Neutrophil (primary cell): ENCODE results near the gene ZSWIM3.

Experiments used
- H3K27ac ChIP-seq: fragments of 200-600 bp; sonication (generic); 2 replicates; pipeline ENCODE4 v1.5.1; 2016; ENCODE audit warnings: mild to moderate bottlenecking, moderate library complexity
- H3K27me3 ChIP-seq: fragments of 200-600 bp; sonication (generic); 2 replicates; pipeline ENCODE4 v1.6.0; 2016; ENCODE audit warnings: mild to moderate bottlenecking
- H3K36me3 ChIP-seq: fragments of 200-600 bp; sonication (generic); 2 replicates; pipeline ENCODE4 v1.5.1; 2017
- H3K4me1 ChIP-seq, 2 experiments: fragments of 200-600 bp in 1 of 2; sonication (generic) in 1 of 2; 1 replicate in 1 of 2; 2 replicates in 1 of 2; pipeline versions ENCODE4 v1.5.1 to v1.6.1; 2013 to 2016; ENCODE audit warnings: low read depth in 1 of 2, low read length in 1 of 2, mild to moderate bottlenecking in 1 of 2, moderate library complexity in 1 of 2; ENCODE audit not compliant: control insufficient read depth in 1 of 2, insufficient read depth in 1 of 2
- H3K4me3 ChIP-seq, 2 experiments: fragments of 200-600 bp in 1 of 2; sonication (generic) in 1 of 2; 1 replicate in 1 of 2; 2 replicates in 1 of 2; pipeline ENCODE4 v1.5.1; 2013 to 2016; ENCODE audit warnings: low read depth in 1 of 2, low read length in 1 of 2, mild to moderate bottlenecking in 1 of 2, moderate library complexity in 1 of 2
- H3K9me3 ChIP-seq: fragments of 200-600 bp; sonication (generic); 2 replicates; pipeline ENCODE4 v1.5.1; 2016
- CTCF ChIP-seq: fragments of 200-600 bp; sonication (generic); IDR thresholded peaks from 2 replicates; pipeline ENCODE4 v1.5.1; 2016; ENCODE audit warnings: antibody characterized with exemption

Gene ZSWIM3

DNA sequence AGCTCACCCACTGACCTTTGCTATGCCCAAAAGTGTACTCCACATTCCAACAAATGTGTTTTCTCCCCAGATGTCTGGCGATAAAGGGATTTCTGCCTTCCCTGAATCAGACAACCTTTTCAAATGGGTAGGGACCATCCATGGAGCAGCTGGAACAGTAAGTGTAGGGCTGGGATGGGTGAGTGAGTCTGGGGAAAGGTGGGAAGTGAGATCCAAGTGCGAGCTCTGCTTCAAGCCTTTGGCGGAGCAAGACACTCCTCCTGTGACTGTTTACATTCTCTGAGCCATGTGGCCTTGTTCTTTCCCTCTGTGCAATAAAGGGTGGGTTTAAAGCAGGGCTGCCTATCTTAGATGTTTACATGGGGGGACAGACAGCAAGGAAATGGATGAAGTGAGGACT lies 43.1 kb upstream of the ZSWIM3 start:
- no peak overlapping the region for H3K4me3 ChIP-seq
- no peaks in the 10 kb centered on the region for H3K27me3 ChIP-seq
- H3K27ac ChIP-seq = no peak overlapping the region
- peaks cover 55% of the 10 kb centered on the region for H3K36me3 ChIP-seq
- no peaks in the 10 kb centered on the region for H3K9me3 ChIP-seq
- TF ChIP-seq CTCF = no peak
- peaks cover 17 to 18% of the 10 kb centered on the region in 2 experiments for H3K4me1 ChIP-seq

GRCh38 chr20:45816951-45817350 lies 40.5 kb upstream of the ZSWIM3 start:
- Histone ChIP-seq H3K36me3 (peaks cover 28% of the 10 kb centered on the region), H3K4me1 (peaks cover 16% of the 10 kb centered on the region in 2 experiments), H3K4me3 (no peak overlapping the region), H3K27ac (no peak overlapping the region), H3K9me3 (no peaks in the 10 kb centered on the region), H3K27me3 (peaks cover 6% of the 10 kb centered on the region)
- no peak for TF ChIP-seq CTCF

DNA sequence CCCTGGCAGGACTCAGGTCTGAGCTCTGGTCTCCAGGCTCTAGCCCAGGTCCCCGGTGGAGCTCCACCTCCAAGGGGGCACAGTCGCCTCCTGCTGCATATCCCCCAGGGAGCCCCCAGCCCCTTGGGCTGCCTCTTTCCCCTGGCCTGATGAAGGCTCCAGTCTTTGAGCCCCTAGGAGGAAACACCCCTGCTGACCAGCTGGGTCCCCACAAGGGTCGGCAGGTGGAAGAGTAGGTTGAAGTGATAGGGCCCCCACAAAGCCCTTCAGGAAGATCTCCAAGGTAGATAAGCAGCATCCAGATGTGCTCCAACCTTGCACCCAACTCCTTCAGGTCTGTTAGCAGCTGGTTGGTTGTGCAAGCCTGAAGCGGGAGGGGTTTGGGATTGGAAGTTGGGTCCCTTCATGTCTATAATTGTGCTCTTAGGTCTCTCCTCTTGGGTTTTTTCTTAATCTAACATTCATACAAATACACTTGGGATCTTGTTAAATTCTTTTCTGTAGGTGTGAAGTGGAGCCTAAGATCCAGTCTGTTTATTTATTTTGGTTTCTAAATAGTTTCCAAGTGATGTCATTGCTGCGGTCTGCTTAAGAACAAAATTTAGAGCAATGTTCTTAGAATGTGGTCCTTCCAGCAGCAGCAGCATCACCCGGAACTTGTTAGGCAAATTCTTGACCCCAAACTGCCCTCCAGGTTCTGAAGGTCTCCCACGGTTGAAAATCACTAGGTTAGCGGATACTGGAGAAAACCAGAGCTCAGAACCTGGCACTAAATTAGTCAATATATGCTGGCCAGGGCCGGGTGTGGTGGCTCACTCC lies 39.8 kb upstream of the ZSWIM3 start:
- Histone ChIP-seq H3K27ac (no peak overlapping the region), H3K27me3 (peaks cover 13% of the 10 kb centered on the region), H3K36me3 (peaks cover 23% of the 10 kb centered on the region), H3K4me3 (no peak overlapping the region), H3K9me3 (no peaks in the 10 kb centered on the region), H3K4me1 (peaks cover 10% of the 10 kb centered on the region in 2 experiments)
- TF ChIP-seq CTCF = no peak

DNA sequence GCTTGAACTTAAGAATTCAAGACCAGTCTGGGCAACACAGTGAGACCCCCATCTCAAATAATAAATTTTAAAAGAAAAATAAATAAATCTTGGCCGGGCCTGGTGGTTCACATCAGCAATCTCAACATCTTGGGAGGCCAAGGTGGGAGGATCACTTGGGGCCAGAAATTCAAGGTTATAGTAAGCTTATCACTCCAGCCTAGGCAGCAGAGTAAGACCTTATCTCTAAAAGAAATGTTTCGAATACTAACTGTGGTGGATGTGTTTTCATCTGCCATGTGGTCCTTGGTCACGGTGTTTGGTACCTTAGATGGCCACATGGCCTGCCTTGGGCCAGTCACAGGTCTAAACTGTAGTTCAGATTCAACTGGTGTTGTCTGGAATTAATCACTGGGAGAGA lies 39.2 kb upstream of the ZSWIM3 start:
- H3K27ac ChIP-seq = no peak overlapping the region
- H3K4me1 ChIP-seq = peaks cover 3 to 10% of the 10 kb centered on the region in 2 experiments

DNA sequence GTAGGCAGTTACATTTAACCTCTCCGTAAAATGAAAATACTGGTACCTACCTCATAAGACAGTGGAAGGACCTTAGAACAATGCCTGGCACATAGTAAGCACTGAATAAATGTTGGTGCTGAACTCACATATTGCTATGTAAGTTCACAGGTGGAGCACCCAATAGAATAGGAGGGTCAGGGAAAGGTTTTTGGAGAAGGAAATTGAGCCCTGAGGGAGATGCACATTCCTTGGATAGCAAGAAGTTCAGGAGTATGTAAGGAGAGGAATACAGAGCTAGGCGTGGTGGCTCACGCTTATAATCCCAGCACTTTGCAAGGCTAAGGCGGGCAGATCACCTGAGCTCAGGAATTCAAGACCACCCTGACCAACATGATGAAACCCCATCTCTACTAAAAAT lies 37.9 kb upstream of the ZSWIM3 start:
- no peak for TF ChIP-seq CTCF
- Histone ChIP-seq H3K36me3 (peaks cover 23% of the 10 kb centered on the region), H3K4me1 (peaks cover 7 to 17% of the 10 kb centered on the region in 2 experiments)

More for the DNA sequence above, 39.2 kb upstream of the ZSWIM3 start:
- Histone ChIP-seq H3K4me3 (no peak overlapping the region), H3K9me3 (no peaks in the 10 kb centered on the region), H3K27me3 (peaks cover 19% of the 10 kb centered on the region), H3K36me3 (peaks cover 23% of the 10 kb centered on the region)
- no peak for TF ChIP-seq CTCF

More for the DNA sequence above, 37.9 kb upstream of the ZSWIM3 start:
- H3K4me3 ChIP-seq = no peak overlapping the region
- peaks cover 31% of the 10 kb centered on the region for H3K27me3 ChIP-seq
- H3K27ac ChIP-seq = no peak overlapping the region
- no peaks in the 10 kb centered on the region for H3K9me3 ChIP-seq
